Measurements from ENCODE around the gene MYO1G.

DNA sequence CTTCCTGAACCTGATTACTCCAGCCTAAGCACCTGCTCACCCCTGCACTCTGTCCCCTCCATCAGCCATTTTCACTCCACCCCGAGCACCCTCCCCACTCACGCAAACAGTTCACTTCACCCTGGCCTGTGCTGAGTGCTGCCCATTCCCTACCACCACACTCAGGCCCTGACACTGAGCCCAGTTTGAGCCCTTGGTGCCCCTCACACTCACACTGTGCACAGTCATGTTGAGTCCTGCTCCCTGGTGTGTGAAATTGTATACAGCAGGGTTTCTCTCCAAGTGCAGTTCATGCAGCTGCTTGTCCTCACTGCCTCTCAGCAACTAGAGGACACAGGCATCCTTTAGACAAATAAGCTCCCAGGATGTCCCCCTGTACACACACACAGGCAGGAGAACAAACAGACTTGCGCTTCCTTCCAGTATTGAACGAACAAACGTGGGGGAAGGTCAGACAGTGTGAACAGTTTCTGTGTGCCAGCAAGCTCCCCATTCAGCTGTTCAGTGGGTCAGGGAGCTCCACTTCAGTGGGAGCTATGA is 6.8 kb downstream of the MYO1G start:
- TF ChIP-seq POLR2A (IDR thresholded peaks at IDR 0.05) (no peak), POLR2AphosphoS5 (IDR thresholded peaks at IDR 0.05) (no peak)
